ENCODE data around the gene TDRD7. TPM values are rescaled to one million over a fixed set of nuclear protein-coding genes. Genes with fewer than 3 reads are reported as not detected.
"Not testable (repeated sequence)": the region's sequence is repeated elsewhere in the genome, so short reads cannot be mapped to it uniquely, and the experiment has no call there.

Gene TDRD7
- total RNA-seq, 1 donor from 2014 or later, result 7.9 TPM

DNA sequence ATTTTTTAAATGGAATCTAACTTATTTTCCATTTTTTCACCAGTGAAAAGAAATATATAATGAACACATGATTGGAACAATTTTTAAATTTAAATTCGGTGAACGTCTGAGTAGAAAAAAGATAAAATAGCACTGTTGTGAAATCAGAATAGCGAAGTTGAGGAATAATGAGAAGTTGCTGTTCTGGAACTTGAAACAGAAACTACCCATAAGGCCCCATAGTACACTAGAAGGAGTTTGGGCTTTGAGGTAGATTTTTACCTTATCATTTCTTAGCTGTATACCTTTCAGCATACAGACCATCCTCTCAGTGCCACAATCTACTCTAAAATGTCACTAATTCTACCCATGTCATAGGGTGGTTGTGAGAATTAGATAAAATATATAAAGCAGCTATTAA lies 35.1 kb downstream of the TDRD7 start:
- intact Hi-C loops (cut with micrococcal nuclease), result no loop called here
- no peaks in the 10 kb centered on the region for H3K4me1 ChIP-seq
- H3K36me3 ChIP-seq, result peaks cover 20% of the 10 kb centered on the region
- TF ChIP-seq, protein P1, sequence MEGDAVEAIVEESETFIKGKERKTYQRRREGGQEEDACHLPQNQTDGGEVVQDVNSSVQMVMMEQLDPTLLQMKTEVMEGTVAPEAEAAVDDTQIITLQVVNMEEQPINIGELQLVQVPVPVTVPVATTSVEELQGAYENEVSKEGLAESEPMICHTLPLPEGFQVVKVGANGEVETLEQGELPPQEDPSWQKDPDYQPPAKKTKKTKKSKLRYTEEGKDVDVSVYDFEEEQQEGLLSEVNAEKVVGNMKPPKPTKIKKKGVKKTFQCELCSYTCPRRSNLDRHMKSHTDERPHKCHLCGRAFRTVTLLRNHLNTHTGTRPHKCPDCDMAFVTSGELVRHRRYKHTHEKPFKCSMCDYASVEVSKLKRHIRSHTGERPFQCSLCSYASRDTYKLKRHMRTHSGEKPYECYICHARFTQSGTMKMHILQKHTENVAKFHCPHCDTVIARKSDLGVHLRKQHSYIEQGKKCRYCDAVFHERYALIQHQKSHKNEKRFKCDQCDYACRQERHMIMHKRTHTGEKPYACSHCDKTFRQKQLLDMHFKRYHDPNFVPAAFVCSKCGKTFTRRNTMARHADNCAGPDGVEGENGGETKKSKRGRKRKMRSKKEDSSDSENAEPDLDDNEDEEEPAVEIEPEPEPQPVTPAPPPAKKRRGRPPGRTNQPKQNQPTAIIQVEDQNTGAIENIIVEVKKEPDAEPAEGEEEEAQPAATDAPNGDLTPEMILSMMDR (IDR thresholded peaks at IDR 0.05; ENCODE audit: borderline replicate concordance), result no peak
- H3K4me3 ChIP-seq, result no peak overlapping the region
- no peaks in the 10 kb centered on the region for H3K27me3 ChIP-seq (ENCODE audit: low read depth)
- no peaks in the 10 kb centered on the region for H3K9me3 ChIP-seq (replicated peaks)
- H3K27ac ChIP-seq (replicated peaks), result no peak overlapping the region
- no peak for DNase-seq

DNA sequence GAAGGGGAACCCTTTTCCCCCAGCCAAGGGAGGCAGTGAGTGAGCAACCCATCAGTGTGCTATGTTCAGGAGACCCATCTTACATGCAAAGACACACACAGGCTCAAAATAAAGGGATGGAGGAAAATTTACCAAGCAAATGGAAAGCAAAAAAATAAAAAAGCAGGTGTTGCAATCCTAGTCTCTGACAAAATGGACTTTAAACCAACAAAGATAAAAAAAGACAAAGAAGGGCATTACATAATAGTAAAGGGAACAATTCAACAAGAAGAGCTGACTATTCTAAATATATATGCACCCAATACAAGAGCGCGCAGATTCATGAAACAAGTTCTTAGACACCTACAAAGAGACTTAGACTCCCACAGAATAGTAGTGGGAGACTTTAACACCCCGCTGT lies 41.7 kb downstream of the TDRD7 start:
- intact Hi-C loops (cut with micrococcal nuclease); DNase-seq; H3K27me3 ChIP-seq (ENCODE audit: low read depth); H3K36me3 ChIP-seq; H3K27ac ChIP-seq (replicated peaks); H3K4me3 ChIP-seq; H3K9me3 ChIP-seq (replicated peaks); H3K4me1 ChIP-seq: not testable (repeated sequence)

DNA sequence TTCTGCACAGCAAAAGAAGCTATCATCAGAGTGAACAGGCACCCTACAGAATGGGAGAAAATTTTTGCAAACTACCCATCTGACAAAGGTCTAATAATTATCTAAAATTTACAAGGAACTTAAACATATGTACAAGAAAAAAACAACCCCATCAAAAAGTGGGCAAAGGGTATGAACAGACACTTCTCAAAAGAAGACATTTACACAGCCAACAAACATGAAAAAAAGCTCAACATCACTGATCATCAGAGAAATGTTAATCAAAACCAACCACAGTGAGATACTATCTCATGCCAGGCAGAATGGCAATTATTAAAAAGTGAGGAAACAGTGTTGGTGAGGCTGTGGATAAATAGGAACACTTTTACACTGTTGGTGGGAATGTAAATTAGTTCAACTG lies 44.9 kb downstream of the TDRD7 start:
- H3K27me3 ChIP-seq (ENCODE audit: low read depth); DNase-seq; H3K36me3 ChIP-seq; H3K27ac ChIP-seq (replicated peaks); H3K4me3 ChIP-seq; H3K9me3 ChIP-seq (replicated peaks); H3K4me1 ChIP-seq; intact Hi-C loops (cut with micrococcal nuclease): not testable (repeated sequence)

DNA sequence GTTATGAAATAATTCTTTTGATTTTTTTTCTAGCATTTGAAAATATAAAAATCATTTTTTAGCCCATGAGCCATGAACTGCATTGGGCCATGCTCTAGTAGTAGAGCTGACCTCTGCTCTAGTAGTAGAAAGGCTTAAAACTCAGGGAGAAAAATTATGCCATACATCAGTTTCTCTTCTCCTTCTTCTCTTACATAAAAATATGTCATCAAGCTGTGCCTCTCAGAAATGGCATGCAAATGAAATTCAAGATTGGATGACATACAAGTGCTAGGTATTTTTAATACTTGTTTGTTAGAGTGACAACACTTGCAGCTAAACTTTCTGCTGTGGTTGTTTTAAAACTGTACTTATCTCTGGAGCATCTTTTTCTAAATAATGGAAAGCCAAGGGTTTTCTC lies 47.4 kb downstream of the TDRD7 start:
- H3K27ac ChIP-seq (replicated peaks), result no peak overlapping the region
- intact Hi-C loops (cut with micrococcal nuclease), result no loop called here
- peaks cover 4% of the 10 kb centered on the region for H3K4me1 ChIP-seq
- DNase-seq, result no peak
- peaks cover 5% of the 10 kb centered on the region for H3K36me3 ChIP-seq
- TF ChIP-seq, protein P1 (IDR thresholded peaks at IDR 0.05; ENCODE audit: borderline replicate concordance), result no peak
- H3K9me3 ChIP-seq (replicated peaks), result no peaks in the 10 kb centered on the region
- no peaks in the 10 kb centered on the region for H3K27me3 ChIP-seq (ENCODE audit: low read depth)
- no peak overlapping the region for H3K4me3 ChIP-seq

DNA sequence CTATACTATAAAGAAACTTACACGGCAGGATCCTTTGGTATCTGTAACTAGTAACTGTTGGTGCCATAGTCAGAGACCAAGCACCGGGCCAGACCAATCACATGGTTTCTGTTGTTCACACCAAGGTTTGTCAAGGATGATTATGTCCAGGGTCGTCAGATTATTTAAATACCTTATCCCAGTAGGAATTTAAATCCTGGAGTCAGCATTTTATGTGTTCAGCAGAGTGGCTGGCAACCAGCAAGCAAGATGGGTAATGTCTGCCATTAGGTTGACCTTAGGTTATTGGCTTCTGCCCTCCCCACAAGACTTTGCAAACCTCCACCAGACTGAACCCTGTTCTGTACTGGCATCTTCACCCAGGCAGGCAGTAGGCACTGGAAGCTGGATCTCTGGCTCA lies 50.3 kb downstream of the TDRD7 start:
- TF ChIP-seq, protein P1 (IDR thresholded peaks at IDR 0.05; ENCODE audit: borderline replicate concordance), result no peak
- Histone ChIP-seq H3K36me3 (peaks cover 17% of the 10 kb centered on the region), H3K4me1 (peaks cover 4% of the 10 kb centered on the region), H3K27ac (replicated peaks) (no peak overlapping the region), H3K9me3 (replicated peaks) (no peaks in the 10 kb centered on the region), H3K4me3 (no peak overlapping the region), H3K27me3 (ENCODE audit: low read depth) (no peaks in the 10 kb centered on the region)
- intact Hi-C loops (cut with micrococcal nuclease), result no loop called here
- DNase-seq, result no peak

DNA sequence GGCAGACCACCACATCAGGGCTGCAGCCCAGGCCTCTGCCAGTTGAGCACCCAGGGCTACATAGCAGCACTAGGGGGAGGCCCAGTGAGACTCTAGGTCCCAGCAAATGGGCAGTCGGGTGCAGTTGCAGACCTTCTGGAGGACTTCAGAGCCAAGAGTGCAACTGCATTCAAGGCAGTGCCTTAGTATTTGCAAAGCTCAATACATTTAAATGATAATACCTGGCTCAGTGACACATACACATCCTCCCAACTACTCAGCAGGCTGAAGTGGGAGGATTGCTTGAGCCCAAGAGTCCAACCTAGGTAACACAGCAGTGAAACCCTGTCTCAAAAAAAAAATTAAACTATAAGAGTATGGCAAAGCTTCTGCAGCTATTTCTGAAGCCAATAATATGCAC lies 51.0 kb downstream of the TDRD7 start:
- intact Hi-C loops (cut with micrococcal nuclease), result no loop called here
- Histone ChIP-seq H3K36me3 (peaks cover 17% of the 10 kb centered on the region), H3K4me1 (peaks cover 4% of the 10 kb centered on the region), H3K4me3 (no peak overlapping the region), H3K27me3 (ENCODE audit: low read depth) (no peaks in the 10 kb centered on the region), H3K9me3 (replicated peaks) (no peaks in the 10 kb centered on the region), H3K27ac (replicated peaks) (no peak overlapping the region)
- TF ChIP-seq, protein P1 (IDR thresholded peaks at IDR 0.05; ENCODE audit: borderline replicate concordance), result no peak
- DNase-seq, result no peak
